SW480 (cell line): ENCODE measurements around the gene SURF6.
"Not testable (repeated sequence)": the region's sequence is repeated elsewhere in the genome, so short reads cannot be mapped to it uniquely, and the experiment has no call there.

Source experiments
- DNase-seq: peaks from one replicate; pipeline ENCODE4 v3.0.0-alpha.2; 2016; ENCODE audit warnings: low spot score

SURF6 gene

DNA sequence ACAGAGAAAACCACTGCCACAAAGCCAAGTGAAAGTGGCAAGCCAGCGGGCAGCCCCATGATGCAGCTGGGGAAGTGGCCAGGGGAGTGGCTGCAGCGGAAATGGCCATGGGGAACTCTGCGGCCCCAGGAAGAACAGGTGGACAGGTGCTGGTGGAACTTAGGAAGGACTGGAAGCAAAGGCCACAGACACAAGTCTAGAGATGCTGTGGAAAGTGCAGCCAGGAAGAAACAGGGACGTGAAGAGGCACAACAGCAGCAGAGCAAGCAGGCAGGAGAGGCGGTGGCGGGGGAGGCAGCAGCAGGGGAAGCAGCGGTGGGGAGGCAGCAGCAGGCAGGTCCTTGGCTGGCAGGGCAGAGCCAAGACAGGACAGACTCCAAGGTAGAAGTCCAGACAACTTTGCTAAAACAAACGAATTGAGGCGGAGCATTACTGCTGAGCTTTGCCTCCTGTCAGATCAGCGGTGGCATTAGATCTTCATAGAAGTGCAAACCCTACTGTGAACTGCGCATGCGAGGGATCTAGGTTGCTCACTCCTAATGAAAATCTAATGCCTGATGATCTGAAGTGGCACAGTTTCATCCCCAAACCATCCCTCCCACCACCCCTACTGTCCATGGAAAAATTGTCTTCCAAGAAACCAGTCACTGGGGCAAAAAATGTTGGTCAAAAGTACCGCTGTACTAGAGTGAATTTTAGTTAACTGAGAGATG lies 11.8 kb downstream of the SURF6 start:
- no peak for DNase-seq

DNA sequence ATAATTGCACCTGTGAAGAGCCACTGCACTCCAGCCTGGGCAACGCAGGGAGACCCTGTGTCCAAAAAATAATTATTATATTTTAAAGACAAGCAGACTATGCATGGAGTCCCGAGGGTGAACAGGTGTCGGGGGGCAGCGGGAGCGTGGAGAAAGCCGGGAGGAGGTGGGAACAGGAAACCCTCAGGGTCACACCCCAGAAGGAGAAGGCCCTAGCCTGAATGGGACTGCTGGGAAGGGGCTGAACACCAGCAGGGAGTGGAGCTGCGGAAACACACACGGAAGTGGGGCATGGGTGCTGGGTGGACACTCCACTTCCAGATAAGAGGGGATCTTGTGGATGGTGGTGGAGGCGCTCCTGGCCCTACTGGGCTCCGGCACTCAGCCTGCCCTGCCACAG lies 12.8 kb downstream of the SURF6 start:
- no peak for DNase-seq

DNA sequence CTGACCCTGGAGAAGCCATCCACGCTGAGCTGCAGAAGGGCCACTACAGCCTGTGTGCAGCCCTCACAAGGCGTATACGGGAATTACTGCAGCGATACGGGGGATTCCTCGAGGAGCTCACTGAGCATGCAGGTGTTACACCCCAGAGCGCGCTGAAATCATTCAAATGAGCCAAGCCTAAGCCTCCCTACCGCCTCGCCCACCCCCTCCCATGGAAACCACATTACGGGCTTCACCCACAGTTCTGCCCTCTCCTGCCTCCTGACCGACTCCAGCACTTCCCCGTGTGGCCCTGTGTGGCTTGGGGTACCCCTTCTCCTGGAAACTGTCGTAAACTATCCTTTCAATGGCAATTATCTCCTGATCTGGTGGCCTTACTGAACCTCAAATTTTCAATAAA lies 13.3 kb downstream of the SURF6 start:
- no peak for DNase-seq

DNA sequence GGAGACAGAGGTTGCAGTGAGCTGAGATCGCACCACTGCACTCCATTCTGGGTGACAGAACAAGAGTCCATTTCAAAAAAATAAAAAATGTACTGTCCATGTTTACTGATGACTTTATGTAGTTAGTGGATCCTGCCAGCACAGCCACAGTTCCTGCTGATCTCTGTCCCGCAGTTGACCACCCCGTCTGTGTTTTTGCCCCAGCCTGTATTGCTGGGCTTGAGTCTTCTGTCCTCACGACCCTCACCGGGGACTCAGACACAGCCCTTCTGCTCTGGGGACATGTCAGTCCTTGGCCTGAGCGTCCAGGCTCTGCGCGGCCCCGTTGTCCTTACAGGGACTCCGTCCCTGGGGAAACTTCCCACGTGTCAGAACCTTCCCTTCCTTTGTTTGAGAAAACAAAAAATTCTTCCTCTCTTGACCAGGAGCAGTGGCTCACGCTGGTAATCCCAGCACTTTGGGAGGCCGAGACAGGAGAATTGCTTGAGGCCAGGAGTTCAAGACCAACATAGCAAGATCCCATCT lies 14.5 kb downstream of the SURF6 start:
- DNase-seq: no peak

DNA sequence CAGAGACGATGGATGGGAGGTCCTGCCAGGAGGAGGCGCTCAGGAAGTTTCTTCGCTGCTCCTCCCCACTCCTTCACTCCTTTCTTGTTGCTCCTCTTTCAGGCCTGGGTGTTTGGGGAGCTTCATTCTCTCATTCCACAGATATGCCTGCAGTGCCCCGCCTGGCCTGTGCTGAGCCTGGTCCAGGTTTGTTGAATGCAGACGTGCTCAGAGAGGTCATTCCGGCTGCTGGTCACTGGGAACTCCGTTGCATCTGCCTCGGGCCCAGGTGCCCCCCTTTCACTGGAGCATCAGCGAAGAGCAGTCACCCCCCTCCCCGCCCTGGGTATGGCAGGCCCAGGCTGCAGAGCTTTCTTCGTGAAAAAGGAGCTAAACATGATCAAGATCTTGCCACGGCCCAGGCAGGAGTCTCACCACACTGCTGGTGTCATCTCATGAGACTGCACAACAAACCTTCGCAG lies 15.5 kb downstream of the SURF6 start:
- no peak for DNase-seq

DNA sequence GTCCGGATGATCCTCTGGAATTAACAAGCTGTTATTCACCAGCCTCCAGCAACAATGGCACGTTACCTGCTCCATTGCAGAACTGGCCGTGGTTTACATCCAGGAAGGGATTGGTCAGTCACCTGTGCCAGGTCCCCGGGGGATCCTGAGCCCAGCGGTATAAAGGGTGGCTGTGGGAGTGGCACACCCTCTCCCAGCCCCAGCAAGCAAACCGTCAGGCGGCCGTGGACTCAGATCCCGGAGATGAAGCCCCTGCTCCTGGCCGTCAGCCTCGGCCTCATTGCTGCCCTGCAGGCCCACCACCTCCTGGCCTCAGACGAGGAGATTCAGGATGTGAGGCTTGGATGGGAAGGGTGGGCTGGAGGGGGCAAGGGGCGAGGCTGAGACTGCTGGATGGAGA lies 18.4 kb downstream of the SURF6 start:
- not testable (repeated sequence) for DNase-seq

DNA sequence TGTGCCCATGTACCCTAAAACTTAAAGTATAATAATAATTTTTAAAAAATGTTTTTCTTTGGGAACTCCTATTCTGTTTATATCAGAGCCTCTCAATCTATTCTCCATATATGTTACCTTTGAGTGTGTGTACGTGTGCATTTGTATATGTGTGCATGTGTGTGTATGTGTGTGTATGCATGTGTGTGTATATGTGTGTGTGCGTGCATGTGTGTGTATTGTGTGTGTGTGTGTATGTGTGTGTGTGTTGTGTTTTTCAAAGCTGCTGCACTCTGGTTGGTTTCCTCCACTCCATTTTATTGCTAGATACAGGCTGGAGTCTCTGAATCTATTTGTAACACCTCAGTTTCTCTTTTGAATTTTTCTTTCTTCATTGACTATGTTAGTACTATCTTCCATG lies 20.0 kb downstream of the SURF6 start:
- no peak for DNase-seq

DNA sequence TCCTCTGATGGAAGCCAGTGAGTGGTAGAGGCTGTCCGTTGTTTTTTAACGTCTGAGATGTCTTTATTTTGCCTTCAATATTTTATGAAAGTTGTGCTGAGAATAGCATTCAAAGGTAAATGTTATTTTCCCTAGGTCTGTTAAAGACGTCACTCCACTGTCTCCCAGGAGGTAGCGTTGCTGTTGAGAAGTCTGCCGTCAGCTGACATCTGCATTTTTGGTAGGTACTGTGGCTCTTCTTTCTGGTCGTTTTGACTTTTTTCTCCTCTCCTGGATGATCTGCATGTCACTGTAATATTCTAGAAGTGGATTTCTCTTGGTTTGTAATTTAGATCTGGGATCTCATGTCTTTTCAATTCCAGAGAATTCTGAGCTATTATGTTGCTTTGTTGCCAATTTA lies 26.4 kb downstream of the SURF6 start:
- no peak for DNase-seq

DNA sequence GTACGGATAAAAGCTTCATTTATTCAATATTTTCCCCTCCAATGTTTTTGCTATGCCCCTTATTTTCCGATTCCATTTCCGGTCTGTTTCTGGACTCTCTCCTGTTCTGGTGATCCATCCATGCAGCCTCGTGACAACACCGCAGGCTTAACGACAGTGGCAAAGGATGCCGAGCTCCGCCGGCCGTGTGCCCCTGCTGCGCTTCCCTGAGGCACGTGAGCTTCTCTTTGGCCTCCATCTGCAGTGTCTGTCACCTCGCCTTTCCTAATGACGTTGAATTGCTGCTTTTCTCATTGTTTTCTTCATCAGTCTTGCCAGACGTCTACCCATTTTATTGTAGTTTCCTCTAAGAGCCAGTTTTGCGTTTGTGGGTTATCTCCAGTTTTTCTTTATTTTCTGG lies 28.7 kb downstream of the SURF6 start:
- no peak for DNase-seq

DNA sequence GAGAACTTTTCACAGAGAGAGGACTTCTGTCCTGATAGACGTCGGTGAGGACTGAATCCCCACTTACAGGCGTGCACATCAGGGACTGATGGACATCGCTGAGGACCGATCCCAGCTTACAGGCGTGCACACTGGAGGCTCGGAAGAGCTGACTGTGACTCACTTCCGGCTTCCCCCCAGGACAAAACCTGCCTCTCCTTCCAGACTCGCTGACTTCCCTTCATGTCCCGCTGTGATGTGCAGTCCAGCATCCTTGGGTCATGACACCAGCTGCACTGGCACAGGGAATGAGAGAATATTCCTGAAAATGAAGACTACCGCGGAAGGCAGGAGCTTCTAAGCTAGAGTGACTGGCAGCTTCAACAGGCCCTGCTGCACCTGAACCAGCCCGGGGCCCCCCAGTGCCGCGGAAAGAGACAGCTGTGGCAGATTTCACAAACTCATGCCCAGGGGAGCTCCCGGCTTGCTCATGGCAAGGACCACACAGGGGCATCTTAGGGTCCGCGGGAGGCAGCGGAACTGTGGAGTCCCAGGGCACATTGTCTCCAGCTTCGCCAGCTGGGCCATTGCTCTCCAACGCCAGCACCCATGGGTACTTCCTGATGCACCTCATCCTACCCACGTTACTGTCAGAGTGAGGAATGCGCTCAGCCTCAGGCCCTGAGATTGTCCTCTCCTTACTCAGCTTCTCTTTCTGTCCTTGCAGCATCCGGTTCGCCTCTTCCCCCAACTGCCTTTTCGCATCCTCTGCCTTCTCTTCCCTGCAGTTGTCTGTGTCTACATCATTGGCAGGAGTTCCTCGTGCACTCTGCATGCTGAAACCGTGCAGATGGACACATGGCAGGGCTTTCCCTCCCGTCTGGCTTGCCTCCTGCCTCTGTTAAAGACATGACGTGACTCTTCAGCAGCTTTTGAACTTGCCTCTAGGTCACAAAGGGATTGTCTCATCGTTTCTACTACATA lies 29.5 kb downstream of the SURF6 start:
- no peak for DNase-seq

DNA sequence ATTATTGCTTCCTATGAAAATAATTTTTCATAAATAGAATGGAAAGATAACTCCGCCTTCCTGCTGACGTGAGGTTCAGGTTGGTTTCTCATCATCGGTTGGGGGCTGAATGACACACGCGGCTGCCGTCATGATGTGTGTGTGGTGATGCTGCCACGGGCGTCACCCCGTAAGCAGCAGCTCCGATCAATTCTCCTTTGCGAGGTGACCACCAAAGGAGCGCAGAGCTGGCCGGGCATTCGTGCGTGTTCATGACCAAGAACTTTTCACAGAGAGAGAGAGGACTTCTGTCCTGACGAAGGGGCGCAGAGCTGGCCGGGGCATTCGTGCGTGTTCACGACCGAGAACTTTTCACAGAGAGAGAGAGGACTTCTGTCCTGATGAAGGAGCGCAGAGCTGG lies 30.3 kb downstream of the SURF6 start:
- DNase-seq: no peak

DNA sequence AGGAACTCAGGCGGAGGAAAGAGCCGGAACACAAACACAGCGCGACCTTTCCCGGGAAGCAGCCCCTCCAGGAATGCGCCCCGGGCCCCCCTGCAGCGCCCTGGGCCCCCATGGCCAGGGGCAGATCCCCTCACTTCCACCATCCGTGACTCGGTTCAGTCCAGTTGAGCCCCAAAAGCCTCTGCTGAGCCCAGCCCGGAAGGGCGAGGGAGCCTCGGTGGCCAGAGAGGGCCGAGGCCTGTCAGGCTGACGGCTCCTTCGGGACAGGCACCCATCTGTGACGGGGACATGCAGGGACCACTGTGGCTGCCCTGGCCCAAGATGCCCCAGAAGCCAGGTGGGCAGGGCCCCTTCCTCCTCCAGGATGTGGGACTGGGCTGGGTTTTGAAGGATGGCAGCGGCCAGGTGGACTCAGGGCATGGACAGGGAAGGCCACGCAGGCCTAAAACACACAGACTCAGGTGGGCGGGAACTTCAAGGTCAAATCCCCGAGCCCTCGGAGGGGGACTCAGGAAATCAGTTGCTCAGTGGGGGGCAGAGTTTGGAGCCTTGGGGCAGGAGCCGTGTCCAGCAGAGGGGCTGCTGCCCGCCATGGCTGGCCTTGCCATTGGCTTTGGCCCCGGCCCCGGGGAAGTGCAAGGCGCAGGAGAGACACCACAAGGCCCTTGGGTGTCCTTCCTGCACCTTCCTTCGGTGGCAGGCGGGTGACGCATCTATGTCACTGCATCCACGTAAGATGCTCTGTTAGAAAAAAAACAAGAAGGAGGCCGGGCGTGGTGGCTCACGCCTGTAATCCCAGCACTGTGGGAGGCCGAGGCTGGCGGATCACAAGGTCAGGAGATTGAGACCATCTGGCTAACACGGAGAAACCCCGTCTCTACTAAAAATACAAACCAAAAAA lies 31.3 kb downstream of the SURF6 start:
- no peak for DNase-seq

DNA sequence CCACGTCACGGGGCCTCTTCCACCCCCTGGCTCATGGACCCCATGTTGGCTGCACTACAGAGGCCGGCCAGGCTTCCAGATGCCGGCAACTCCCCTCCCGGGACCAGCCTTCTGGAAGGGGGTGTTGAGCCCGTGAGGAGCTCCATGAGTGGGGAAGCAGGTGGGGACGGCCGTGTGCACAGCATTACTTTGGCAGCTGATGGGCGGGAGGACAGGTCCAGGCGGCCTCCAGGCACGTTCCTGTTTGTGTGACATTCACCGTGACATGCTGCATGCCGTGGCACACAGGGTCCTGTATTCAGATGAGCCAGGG lies 31.9 kb downstream of the SURF6 start:
- DNase-seq: no peak

DNA sequence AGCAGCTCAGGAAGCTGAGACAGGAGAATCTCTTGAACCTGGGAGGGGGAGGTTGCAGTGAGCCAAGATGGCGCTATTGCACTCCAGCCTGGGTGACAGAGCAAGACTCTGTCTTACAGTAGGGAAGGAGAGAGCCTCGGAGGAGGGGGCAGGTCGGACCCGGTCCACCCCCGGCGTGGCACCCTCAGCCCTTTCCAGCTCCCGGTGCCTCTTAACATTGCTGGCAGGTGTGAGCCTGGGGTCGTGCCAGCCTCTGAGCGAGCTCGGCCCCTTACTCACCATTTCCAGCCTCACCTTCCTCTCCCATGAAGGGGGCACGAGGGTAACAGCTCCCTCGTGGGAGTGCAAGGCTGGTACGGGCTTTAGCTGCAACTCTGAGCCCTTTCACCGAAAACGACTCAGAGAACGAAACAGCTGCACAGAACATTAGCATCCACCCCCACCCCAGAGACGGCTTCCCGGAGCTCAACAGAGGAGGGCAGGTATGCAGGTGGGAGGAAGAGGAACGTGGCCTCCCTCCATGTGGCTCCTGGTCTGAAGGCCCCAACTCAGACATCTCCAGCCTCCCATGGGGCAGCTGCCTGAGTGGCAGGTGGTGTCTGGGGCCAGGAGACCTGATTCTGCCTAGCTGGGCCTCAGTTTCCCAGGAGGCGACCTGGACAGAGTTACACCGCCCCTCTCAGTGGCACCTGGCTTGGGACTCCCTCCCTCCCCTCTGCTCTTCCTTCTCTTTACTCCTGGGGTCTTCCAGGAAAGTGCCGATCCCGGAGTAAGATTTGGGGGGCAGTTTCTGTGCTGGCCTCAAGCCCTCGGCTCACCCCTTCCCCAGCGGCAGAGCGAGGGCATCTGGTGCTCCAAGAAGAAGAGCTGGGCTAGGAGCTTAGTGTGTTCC lies 32.5 kb downstream of the SURF6 start:
- DNase-seq: no peak

DNA sequence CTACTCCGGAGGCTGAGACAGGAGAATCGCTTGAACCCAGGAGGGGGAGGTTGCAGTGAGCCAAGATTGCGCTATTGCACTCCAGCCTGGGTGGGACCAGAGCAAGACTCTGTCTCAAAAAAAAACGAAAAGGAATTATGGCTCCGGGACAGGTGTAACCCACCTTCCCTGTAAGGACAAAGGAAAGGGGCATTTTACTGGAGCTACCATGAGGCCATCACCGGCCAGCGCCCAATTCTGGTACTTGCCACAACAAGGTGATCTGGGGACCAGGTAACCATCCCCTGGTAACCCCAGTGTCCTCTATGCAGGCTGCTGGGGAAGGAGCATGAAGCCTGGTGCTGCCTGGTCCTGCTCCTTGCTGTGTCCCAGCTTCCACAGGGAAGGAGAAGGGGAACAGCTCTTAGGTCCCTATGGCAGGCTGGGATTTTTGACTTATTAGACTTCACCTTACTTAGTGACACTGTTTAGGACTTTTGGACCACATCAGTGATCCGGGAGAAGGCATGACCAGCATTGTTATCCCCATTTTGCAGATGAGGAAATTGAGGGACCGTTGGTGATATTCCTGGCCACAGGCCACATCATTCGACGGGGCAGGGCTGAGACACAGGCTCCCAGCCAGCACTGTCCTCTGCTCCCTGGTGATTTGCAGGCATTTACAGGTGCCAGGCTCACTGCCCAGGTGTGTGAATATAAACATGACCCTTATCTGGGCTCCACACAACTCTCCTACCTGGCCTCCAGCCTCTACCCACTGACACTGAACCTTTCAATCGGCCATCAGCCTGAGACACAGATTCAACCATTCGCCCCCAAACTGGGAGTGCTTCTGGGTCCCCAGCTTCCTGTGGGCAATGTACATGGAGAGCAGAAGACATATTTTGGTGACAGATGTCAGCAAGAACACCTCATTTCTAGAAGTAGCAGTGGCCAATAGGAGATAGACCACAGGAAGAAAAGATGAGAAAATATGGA lies 34.4 kb downstream of the SURF6 start:
- DNase-seq: no peak

DNA sequence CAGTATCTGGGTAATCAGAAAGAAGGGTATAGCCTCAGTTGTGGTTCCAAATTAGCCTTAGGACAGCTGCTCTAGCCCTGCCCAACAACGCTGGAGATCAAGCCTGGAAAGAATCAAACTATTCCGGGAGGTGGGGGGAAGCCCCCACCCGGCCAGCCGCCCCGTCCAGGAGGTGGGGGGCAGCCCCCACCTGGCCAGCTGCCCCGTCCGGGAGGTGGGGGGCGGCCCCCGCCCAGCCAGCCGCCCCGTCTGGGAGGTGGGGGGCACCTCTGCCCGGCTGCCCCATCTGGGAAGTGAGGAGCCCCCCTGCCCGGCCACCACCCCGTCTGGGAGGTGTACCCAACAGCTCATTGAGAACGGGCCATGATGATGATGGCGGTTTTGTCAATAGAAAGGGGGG lies 36.0 kb downstream of the SURF6 start:
- DNase-seq: not testable (repeated sequence)

DNA sequence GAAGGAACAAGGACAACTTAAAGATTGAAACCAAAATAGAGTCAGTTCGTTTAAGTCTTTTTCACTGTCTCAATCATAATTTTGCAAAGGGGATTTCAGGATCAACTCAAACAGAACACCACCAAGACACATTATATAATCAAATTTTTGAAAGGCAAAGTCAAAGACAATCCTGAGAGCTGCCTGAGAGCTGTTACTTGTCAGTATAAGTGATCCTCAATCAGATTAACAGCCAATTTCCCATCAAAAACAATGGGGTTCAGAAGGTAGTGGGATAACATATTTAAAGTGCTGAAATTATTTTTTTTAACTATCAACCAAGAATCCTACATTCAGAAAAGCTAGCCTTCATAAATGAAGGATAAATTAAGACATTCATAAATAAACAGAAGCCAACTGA lies 41.7 kb downstream of the SURF6 start:
- no peak for DNase-seq

DNA sequence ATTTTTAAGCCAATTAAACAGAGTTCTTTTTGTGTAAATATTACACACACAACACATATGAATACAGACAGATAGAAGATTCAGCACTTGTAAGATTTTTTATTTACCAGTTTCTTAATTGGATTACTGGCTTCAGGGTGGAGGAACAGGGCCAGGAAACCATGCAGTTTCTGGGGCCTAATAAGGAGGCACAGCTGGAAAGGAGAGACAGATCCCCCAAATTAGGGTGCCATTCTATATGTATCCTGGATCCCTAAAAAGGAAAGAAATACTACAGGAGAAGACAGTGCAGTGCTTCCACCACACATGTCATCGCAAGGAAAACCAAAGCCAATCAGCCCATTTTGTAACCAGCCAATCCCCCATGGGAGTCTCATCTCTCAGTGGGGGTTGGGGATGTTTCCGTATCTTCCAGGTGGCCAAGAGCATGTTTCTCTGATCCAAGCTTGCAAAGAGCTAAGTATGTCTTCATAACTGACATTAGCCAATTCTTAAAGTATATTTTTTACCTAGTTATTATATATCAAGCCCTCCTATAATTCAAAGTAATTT lies 45.2 kb downstream of the SURF6 start:
- DNase-seq: no peak

DNA sequence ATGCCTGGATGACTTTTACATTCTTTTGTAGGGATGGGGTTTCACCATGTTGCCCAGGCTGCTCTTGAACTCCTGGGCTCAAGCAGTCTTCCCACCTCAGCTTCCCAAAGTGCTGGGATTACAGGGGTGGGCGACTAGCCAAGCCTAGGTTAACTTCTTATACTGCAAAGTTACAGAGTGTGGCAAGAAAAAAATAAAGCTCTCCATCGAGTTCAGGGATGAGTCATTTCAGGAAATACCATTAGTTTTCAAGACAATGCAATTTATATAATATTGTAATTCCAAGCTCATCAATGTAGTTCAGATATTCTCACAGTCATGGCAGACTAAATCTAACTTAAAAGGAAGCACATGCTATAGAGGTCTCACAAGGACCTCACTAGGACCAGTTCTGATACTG lies 49.5 kb downstream of the SURF6 start:
- DNase-seq: no peak
